DND-41 (cell line): ENCODE results near the gene ST6GALNAC3.

Experiments used
- ATAC-seq: fragments of 200-7000 bp; cut with Tn5 transposase; 3 replicates; pipeline ENCODE4 v1.9.1; 2021; ENCODE audit warnings: low read depth; ENCODE audit not compliant: insufficient read depth
- DNase-seq: peaks from one replicate; pipeline ENCODE4 v3.0.0-alpha.2; 2020
- H2AFZ ChIP-seq: 2 replicates; pipeline ENCODE4 v1.6.0; 2012; ENCODE audit warnings: low read depth, low read length
- H3K27ac ChIP-seq: 2 replicates; pipeline ENCODE4 v1.5.1; 2012; ENCODE audit warnings: low read length, inconsistent platforms
- H3K27me3 ChIP-seq: fragments of 200-600 bp; sonication (generic); 2 replicates; pipeline ENCODE4 v1.6.0; 2012; ENCODE audit warnings: low read length, mild to moderate bottlenecking, inconsistent platforms; ENCODE audit not compliant: insufficient read depth, poor library complexity
- H3K36me3 ChIP-seq: 2 replicates; pipeline ENCODE4 v1.5.1; 2012; ENCODE audit warnings: low read length, inconsistent platforms; ENCODE audit not compliant: insufficient read depth
- H3K4me1 ChIP-seq: 2 replicates; pipeline ENCODE4 v1.5.1; 2012; ENCODE audit warnings: mild to moderate bottlenecking, low read length; ENCODE audit not compliant: insufficient read depth
- H3K4me2 ChIP-seq: 2 replicates; pipeline ENCODE4 v1.6.0; 2012; ENCODE audit warnings: mild to moderate bottlenecking, moderate library complexity, low read length, inconsistent platforms; ENCODE audit not compliant: insufficient read depth
- H3K4me3 ChIP-seq, 2 experiments: fragments of 200-600 bp in 1 of 2; shearing (Covaris generic) in 1 of 2; 2 replicates each; pipeline ENCODE4 v1.5.1; 2012 to 2016; ENCODE audit warnings: inconsistent platforms in 2 of 2, low read length in 2 of 2, mild to moderate bottlenecking in 2 of 2, low read depth in 1 of 2, moderate library complexity in 1 of 2
- H3K79me2 ChIP-seq: 2 replicates; pipeline ENCODE4 v1.6.0; 2012; ENCODE audit warnings: low read length, inconsistent platforms; ENCODE audit not compliant: insufficient read depth
- H3K9ac ChIP-seq: 2 replicates; pipeline ENCODE4 v1.6.0; 2012; ENCODE audit warnings: low read depth, mild to moderate bottlenecking, inconsistent platforms, low read length, moderate library complexity
- H3K9me3 ChIP-seq: 2 replicates; pipeline ENCODE4 v1.5.1; 2012; ENCODE audit warnings: low read length, moderate library complexity, mild to moderate bottlenecking, inconsistent platforms; ENCODE audit not compliant: insufficient read depth, severe bottlenecking
- H4K20me1 ChIP-seq: 2 replicates; pipeline ENCODE4 v1.6.0; 2012; ENCODE audit warnings: low read length; ENCODE audit not compliant: insufficient read depth
- EZH2 ChIP-seq: IDR thresholded peaks from 3 replicates; pipeline ENCODE4 v1.6.1; 2012; ENCODE audit warnings: borderline replicate concordance, low read depth, mild to moderate bottlenecking, moderate library complexity, low read length, inconsistent platforms; ENCODE audit not compliant: severe bottlenecking
- TF ChIP-seq, protein P1 (sequence below): IDR thresholded peaks from 2 replicates; pipeline ENCODE4 v1.5.1; 2012; ENCODE audit warnings: borderline replicate concordance, low read length, moderate library complexity, mild to moderate bottlenecking; ENCODE audit not compliant: poor library complexity, severe bottlenecking; ENCODE audit errors: extremely low read depth

ST6GALNAC3 gene

DNA sequence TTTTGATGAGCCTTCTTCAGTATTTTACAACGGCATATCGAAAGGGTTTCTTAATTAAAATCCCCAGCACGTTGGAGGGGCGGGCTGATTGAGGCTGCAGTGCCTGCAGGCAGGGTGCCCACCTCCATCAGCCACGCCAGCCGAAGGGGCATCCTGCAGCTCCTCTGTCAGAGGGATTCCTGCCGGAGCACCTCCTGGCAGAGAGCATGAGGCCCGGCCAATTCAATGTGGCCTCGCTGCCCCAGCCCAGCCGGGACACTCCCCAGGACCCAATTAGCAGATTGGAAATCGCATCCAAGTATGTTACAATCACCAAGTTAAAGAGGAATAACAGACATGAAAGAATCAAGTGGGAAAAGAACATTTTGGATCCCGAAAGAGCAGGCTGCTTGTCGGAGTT lies 216.6 kb downstream of the ST6GALNAC3 start:
- TF ChIP-seq EZH2: no peak
- TF ChIP-seq, protein P1, sequence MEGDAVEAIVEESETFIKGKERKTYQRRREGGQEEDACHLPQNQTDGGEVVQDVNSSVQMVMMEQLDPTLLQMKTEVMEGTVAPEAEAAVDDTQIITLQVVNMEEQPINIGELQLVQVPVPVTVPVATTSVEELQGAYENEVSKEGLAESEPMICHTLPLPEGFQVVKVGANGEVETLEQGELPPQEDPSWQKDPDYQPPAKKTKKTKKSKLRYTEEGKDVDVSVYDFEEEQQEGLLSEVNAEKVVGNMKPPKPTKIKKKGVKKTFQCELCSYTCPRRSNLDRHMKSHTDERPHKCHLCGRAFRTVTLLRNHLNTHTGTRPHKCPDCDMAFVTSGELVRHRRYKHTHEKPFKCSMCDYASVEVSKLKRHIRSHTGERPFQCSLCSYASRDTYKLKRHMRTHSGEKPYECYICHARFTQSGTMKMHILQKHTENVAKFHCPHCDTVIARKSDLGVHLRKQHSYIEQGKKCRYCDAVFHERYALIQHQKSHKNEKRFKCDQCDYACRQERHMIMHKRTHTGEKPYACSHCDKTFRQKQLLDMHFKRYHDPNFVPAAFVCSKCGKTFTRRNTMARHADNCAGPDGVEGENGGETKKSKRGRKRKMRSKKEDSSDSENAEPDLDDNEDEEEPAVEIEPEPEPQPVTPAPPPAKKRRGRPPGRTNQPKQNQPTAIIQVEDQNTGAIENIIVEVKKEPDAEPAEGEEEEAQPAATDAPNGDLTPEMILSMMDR: no peak
- Histone ChIP-seq H2AFZ (no peak overlapping the region), H4K20me1 (no peaks in the 10 kb centered on the region), H3K9ac (no peak overlapping the region), H3K4me1 (no peaks in the 10 kb centered on the region), H3K9me3 (no peaks in the 10 kb centered on the region), H3K79me2 (no peaks in the 10 kb centered on the region), H3K27ac (no peak overlapping the region), H3K36me3 (no peaks in the 10 kb centered on the region), H3K27me3 (no peaks in the 10 kb centered on the region), H3K4me2 (no peak overlapping the region), H3K4me3 (no peak overlapping the region)
- ATAC-seq: no peak
- no peak for DNase-seq

DNA sequence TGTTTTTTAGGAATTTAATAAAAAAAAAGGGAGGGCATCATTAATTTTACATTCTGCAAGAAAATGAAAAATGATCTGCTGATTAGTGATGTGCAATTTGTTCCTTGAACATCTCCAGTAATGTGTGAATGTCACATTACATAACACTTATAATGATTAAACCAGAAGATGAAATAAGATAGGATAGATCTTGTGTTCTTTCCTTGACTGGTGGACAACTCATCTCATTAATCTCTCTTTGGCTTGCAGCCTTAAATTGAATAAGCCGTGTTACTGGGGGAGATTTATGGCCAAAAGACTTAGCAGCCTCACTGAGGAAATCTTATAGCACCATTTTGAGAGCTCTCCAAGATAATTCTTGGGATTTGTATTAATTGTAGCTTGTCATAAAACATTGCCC lies 217.2 kb downstream of the ST6GALNAC3 start:
- H4K20me1 ChIP-seq: no peaks in the 10 kb centered on the region
- H3K36me3 ChIP-seq: no peaks in the 10 kb centered on the region
- no peak overlapping the region for H3K27ac ChIP-seq
- ATAC-seq: no peak
- no peak for TF ChIP-seq EZH2
- TF ChIP-seq, protein P1: no peak
- H3K9me3 ChIP-seq: no peaks in the 10 kb centered on the region
- H3K27me3 ChIP-seq: no peaks in the 10 kb centered on the region
- no peak overlapping the region for H3K9ac ChIP-seq
- no peaks in the 10 kb centered on the region for H3K4me1 ChIP-seq
- H3K4me2 ChIP-seq: no peak overlapping the region
- no peak for DNase-seq
- H2AFZ ChIP-seq: no peak overlapping the region
- no peaks in the 10 kb centered on the region for H3K79me2 ChIP-seq
- no peak overlapping the region for H3K4me3 ChIP-seq

- no peaks in the 10 kb centered on the region for H3K36me3 ChIP-seq
- no peak for ATAC-seq
These were observed 218.1 kb downstream of the ST6GALNAC3 start for GRCh38 chr1:76292418-76293184.

More at GRCh38 chr1:76292418-76293184, 218.1 kb downstream of the ST6GALNAC3 start:
- Histone ChIP-seq H3K4me2 (no peak overlapping the region), H3K27ac (no peak overlapping the region), H2AFZ (no peak overlapping the region), H3K9me3 (no peaks in the 10 kb centered on the region), H3K4me1 (no peaks in the 10 kb centered on the region), H3K27me3 (no peaks in the 10 kb centered on the region), H4K20me1 (no peaks in the 10 kb centered on the region), H3K79me2 (no peaks in the 10 kb centered on the region), H3K4me3 (no peak overlapping the region), H3K9ac (no peak overlapping the region)
- TF ChIP-seq, protein P1: no peak
- no peak for TF ChIP-seq EZH2
- no peak for DNase-seq
